ENCODE measurements around the gene PLB1.

The PLB1 gene

GRCh38 chr2:28516430-28516829 lies 20.6 kb downstream of the PLB1 start:
- no peak for TF ChIP-seq JUND (IDR thresholded peaks at IDR 0.05; ENCODE audit: low read depth)
- in situ Hi-C loops (cut with HindIII; ENCODE audit: low pct_unique_long_range_greater_than_20kb, low sequenced_read_pairs) = no loop called here
- no peak for DNase-seq (ENCODE audit: low read depth in 1 of 2, low spot score in 1 of 2)

DNA sequence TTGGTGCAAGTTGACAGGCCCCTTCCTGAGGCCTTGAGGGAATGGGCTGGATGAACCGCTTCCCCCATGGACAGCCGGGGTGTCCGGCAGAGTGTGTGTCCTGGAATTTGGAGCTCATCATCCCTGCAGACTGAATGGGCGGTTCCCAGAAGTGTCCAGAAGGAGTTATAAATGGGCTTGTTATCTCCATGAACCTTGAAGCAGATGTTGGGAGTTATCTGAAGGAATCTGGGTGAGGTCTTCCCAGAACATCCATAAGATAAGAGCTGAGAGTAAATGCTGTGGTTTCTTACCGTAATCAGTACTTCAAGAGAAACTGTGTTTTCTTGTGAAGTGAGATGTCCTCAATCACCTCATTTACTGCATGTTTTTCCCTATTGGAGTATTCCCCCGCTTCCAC lies 21.1 kb downstream of the PLB1 start:
- in situ Hi-C loops (cut with HindIII; ENCODE audit: low pct_unique_long_range_greater_than_20kb, low sequenced_read_pairs) = no loop called here
- TF ChIP-seq JUND (IDR thresholded peaks at IDR 0.05; ENCODE audit: low read depth) = no peak
- no peak for DNase-seq (ENCODE audit: low read depth in 1 of 2, low spot score in 1 of 2)

DNA sequence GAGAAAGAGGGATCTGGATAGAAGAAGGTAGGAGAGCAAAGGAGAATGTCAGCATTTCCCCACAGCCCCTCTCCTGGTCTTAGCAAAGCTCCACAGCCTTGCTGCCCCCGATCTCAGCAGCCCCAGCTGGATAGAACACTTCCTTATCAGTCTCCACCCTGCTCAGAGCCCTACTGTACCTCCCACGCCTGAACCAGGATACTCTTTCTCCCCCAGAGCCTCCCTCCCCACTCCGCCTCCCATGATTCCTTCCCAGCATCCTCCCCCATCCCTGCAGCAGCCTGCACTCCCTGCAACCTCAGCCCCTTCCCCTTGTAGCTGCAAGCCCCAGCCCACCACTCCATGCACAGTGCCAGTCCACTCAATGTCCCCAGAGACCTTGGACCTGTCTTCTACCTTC lies 25.8 kb downstream of the PLB1 start:
- DNase-seq (ENCODE audit: low read depth in 1 of 2, low spot score in 1 of 2) = no peak
- TF ChIP-seq JUND (IDR thresholded peaks at IDR 0.05; ENCODE audit: low read depth) = no peak
- in situ Hi-C loops (cut with HindIII; ENCODE audit: low pct_unique_long_range_greater_than_20kb, low sequenced_read_pairs) = no loop called here

DNA sequence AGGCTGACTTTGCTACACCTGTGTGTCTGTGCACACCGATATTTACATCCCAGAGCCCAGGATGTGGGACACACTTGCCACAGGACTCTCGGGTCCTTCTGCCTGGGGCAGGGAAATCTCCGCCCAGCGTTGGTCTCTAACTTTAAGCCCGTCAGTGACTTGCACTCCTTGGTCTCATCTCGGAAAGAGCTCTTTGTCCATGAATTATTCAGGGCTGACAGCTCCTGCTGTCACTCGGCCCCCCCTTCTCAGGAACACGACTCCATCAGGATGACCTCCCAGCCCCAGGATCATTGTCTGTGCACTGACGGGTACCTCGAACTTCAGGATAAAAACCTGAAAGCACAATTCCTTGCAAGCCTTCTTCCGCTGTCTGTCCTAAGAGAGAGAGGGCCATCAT lies 26.6 kb downstream of the PLB1 start:
- no peak for TF ChIP-seq JUND (IDR thresholded peaks at IDR 0.05; ENCODE audit: low read depth)
- no peak for DNase-seq (ENCODE audit: low read depth in 1 of 2, low spot score in 1 of 2)
- in situ Hi-C loops (cut with HindIII; ENCODE audit: low pct_unique_long_range_greater_than_20kb, low sequenced_read_pairs) = no loop called here

DNA sequence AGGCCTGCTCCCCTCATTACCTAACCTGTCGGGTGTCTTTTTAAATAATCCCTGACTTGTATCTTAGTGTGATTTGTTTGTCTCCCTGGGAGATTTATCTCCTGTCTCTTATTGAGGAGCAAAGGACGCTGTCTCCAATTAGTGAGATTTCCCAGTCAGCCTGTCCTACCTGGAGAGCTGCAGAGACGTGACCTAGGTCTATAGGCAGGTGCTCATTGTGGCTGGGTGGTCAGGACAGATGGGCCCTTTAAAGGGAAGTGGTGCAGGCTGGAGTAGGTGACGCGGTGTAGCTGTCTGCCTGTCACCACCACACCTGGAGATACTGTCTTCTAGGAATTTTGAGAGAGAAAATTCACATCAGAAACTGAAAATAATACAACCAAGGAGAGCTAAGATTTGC lies 28.0 kb downstream of the PLB1 start:
- no peak for DNase-seq (ENCODE audit: low read depth in 1 of 2, low spot score in 1 of 2)
- in situ Hi-C loops (cut with HindIII; ENCODE audit: low pct_unique_long_range_greater_than_20kb, low sequenced_read_pairs) = no loop called here
- no peak for TF ChIP-seq JUND (IDR thresholded peaks at IDR 0.05; ENCODE audit: low read depth)

- in situ Hi-C loops (cut with HindIII; ENCODE audit: low pct_unique_long_range_greater_than_20kb, low sequenced_read_pairs) = no loop called here
- no peak for DNase-seq (ENCODE audit: low read depth in 1 of 2, low spot score in 1 of 2)
- no peak for TF ChIP-seq JUND (IDR thresholded peaks at IDR 0.05; ENCODE audit: low read depth)
Observed at GRCh38 chr2:28525481-28525880, 29.6 kb downstream of the PLB1 start.

DNA sequence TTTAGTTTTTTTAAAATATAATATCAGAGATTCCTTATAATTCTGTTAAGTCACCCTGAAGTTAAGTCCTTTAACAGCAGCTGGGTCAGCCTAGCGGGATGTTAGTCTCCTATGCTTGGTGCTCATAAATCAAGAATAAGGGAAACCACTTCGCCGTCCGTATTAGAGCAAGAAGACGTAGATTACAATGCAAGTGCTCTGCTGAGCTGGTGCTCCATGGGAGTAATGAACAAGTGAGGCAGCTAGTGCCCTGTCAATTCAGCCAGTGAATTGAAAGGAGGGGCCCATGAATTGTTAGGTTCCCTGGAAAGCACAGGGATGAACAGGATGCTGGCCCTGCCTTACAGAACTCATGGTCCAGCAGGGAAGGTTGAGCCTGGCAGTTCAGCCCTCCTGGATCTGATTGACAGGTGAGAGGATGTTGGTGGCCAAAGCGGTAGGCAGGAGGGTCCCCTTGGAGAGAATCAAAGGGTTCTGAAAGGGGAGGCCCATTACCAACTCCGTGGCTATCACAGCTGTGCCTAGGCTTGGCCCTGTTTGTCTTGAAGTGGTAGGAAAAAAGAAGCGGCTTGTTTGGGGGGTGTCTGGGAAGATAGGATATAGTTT lies 30.8 kb downstream of the PLB1 start:
- in situ Hi-C loops (cut with HindIII; ENCODE audit: low pct_unique_long_range_greater_than_20kb, low sequenced_read_pairs) = no loop called here
- TF ChIP-seq JUND (IDR thresholded peaks at IDR 0.05; ENCODE audit: low read depth) = no peak
- DNase-seq (ENCODE audit: low read depth in 1 of 2, low spot score in 1 of 2) = no peak

DNA sequence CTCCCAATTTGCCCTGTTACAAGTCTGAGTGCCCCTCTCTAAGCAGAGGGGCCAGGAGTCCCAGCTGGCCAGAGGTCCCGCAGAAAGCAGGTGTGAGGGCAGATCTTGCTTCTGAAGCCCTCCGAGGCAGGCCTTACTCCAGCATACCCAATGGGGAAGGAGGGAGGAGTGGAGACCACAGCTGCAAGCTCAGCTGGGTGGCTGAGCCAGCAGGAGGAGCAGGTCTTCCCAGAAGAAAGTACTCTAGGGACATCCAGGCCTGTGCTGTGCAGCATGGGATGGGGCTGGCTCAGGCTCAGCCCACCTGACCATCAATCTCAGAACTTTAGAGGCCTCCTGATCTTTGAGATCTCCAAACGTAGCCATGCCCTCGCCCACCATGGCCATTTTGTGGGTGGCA lies 31.3 kb downstream of the PLB1 start:
- no peak for TF ChIP-seq JUND (IDR thresholded peaks at IDR 0.05; ENCODE audit: low read depth)
- no peak for DNase-seq (ENCODE audit: low read depth in 1 of 2, low spot score in 1 of 2)
- in situ Hi-C loops (cut with HindIII; ENCODE audit: low pct_unique_long_range_greater_than_20kb, low sequenced_read_pairs) = no loop called here

DNA sequence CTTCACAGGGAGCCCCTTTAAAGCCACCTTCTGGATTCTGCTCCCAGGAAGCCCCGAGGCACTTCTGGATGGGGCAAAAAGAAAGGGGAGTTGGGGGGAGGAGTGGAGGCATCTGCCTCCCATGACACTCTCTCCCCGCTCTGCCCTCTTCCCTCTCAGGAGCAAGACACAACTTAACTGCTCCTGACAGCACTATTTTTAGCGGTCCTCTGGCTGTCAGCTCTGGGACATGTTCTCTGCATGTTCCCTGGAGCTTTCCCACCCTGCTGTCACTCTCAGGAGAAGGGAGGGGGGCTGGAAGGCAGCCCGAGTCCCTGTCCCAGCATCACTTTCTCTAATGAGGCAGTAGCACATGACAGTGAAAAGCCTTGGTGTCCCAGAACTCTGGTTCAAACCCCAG lies 32.3 kb downstream of the PLB1 start:
- in situ Hi-C loops (cut with HindIII; ENCODE audit: low pct_unique_long_range_greater_than_20kb, low sequenced_read_pairs) = no loop called here
- DNase-seq (ENCODE audit: low read depth in 1 of 2, low spot score in 1 of 2) = no peak
- no peak for TF ChIP-seq JUND (IDR thresholded peaks at IDR 0.05; ENCODE audit: low read depth)

DNA sequence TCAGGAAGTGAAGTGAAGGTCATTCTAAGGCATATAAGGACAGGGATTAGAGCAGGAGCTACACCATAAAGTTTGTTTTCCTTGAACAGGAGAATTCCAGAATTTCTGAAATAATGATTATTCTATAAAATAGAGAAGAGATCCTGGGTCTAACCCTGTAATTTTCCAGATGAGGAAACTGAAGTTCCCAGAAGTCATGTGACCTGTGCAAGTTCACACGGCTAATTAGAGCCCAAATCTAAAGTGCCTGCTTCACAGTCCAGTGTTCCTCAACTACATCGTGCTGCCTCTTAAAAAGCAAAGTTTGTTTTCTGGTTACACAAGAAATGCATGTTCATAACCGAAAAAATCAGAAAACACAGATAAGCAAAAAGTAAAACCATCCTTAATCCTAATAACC lies 34.9 kb downstream of the PLB1 start:
- TF ChIP-seq JUND (IDR thresholded peaks at IDR 0.05; ENCODE audit: low read depth) = no peak
- in situ Hi-C loops (cut with HindIII; ENCODE audit: low pct_unique_long_range_greater_than_20kb, low sequenced_read_pairs) = no loop called here
- no peak for DNase-seq (ENCODE audit: low read depth in 1 of 2, low spot score in 1 of 2)

DNA sequence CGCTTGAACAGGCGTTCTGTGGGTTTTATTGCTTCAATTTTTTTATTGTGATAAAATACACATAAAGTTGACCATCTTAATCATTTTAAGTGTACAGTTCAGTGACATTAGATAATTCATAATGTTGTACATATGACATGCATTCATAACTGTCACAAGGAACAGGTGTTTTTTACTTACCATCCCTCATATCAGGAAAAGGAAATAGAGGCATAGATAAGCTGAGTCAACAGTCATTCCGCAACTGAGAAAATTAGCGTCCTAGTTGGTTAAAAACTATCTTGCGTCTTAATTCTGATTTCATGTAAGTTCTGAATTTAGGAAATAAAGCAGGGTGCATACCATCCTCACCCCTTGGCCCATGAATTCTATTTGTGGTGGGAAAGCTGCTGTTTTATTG lies 36.5 kb downstream of the PLB1 start:
- no peak for TF ChIP-seq JUND (IDR thresholded peaks at IDR 0.05; ENCODE audit: low read depth)
- in situ Hi-C loops (cut with HindIII; ENCODE audit: low pct_unique_long_range_greater_than_20kb, low sequenced_read_pairs) = no loop called here
- no peak for DNase-seq (ENCODE audit: low read depth in 1 of 2, low spot score in 1 of 2)

GRCh38 chr2:28533044-28533680 lies 37.3 kb downstream of the PLB1 start:
- no peak for TF ChIP-seq JUND (IDR thresholded peaks at IDR 0.05; ENCODE audit: low read depth)
- DNase-seq (ENCODE audit: low read depth in 1 of 2, low spot score in 1 of 2) = no peak
- in situ Hi-C loops (cut with HindIII; ENCODE audit: low pct_unique_long_range_greater_than_20kb, low sequenced_read_pairs) = no loop called here

DNA sequence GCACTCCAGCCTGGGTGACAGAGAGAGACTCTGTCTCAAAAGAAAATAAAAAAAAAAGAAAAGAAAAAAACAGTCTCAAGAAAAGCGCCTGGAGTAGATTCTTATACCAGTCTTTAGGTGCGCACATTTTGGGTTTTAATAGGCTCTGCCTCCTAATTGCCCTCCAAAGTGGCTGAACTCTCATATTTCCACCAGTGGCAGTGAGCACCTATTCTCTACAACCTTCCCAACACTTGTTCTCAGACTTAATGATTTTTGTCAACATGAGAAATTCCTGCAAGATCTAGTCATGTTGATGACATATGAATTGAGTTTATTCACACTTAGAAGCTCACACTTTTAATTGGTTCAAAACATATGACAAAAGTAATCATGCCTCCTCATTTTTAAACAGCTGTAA lies 39.0 kb downstream of the PLB1 start:
- DNase-seq (ENCODE audit: low read depth in 1 of 2, low spot score in 1 of 2) = no peak
- in situ Hi-C loops (cut with HindIII; ENCODE audit: low pct_unique_long_range_greater_than_20kb, low sequenced_read_pairs) = no loop called here

DNA sequence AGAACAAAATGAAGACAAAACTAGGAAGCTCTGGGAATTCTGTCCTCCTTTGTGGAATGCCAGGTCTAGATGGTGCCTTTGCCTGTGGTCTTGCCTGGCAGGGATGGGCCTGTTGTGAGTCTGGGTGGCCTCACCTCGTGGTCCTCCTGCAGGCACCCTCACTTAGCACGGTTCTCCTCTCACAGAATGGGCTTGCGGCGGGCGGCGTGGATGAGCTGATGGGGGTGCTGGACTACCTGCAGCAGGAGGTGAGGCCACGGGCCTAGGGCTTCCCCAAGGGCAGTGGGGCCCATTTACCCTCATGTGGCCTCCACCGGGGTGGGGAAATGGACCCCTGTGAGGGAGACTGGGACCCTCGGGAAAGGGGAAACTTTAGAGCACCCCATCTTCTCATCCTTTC lies 42.3 kb downstream of the PLB1 start:
- in situ Hi-C loops (cut with HindIII; ENCODE audit: low pct_unique_long_range_greater_than_20kb, low sequenced_read_pairs) = no loop called here
- DNase-seq (ENCODE audit: low read depth in 1 of 2, low spot score in 1 of 2) = no peak
- TF ChIP-seq JUND (IDR thresholded peaks at IDR 0.05; ENCODE audit: low read depth) = no peak

More for the DNA sequence above, 39.0 kb downstream of the PLB1 start:
- TF ChIP-seq JUND (IDR thresholded peaks at IDR 0.05; ENCODE audit: low read depth) = no peak
